ENCODE results near the gene PTPRC.

PTPRC gene

DNA sequence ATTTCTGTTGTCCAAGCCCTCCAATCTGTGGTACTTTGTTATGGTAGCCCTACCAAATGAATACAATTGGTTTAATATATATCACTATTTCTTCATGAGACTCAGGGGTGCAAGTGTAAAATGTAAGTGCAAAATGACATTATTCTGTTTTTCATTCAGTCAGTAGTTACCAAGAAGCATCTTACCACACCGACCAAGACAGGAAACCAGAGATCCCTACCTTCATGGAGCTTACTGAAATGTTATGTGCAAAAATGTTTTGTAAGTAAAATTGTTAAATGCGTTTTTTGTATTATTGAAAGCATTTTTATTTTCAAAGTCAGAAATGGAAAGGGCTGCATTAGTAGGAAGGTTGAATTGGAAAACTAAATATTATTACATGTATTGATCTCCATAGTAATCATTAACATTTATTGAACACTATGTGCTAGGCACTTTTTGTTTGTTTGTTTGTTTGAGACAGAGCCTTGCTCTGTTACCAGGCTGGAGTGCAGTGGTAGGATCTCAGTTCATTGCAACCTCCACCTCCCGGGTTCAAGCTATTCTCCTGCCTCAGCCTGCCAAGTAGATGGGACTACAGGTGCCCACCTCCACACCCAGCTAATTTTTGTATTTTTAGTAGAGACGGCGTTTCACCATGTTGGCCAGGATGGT, 166.8 kb downstream of the PTPRC start:
- DNase-seq (ENCODE audit: low read depth in 1 of 2, low spot score in 1 of 2) = no peak

DNA sequence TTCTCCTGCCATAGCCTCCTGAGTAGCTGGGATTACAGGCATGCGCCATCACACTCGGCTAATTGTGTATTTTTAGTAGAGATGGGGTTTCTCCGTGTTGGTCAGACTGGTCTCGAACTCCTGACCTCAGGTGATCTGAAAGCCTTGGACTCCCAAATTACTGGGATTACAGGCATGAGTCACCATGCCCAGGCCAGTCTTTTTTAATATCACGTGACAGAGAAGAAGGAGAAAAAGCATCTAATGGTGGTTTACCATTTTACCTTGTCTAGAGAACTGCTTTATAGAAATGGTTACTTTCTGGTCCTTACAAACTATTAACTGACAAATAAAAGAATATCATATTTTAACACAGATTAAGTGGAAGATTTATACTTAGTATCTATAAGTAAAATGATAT, 168.0 kb downstream of the PTPRC start:
- DNase-seq (ENCODE audit: low read depth in 1 of 2, low spot score in 1 of 2) = no peak

Measured in activated T-helper 1 cell treated with anti-CD3 and anti-CD28 coated beads, Interleukin-2, amount 50 U/mL, for 16 hours (primary cell).